ENCODE measurements around the gene IGF2BP3.

Gene IGF2BP3

GRCh38 chr7:23472046-23472445 lies 1.8 kb upstream of the IGF2BP3 start:
- DNase-seq, result peak in 1 of 2 experiments; percentile 12

GRCh38 chr7:23471106-23471859 lies 992 bp upstream of the IGF2BP3 start:
- peak; percentile 89 to 95 for DNase-seq

GRCh38 chr7:23469961-23470250 lies 385 bp downstream of the IGF2BP3 start:
- no peak for DNase-seq

GRCh38 chr7:23469150-23469960 lies 936 bp downstream of the IGF2BP3 start:
- peak in 1 of 2 experiments; percentile 24 for DNase-seq

GRCh38 chr7:23468526-23469149 lies 1.7 kb downstream of the IGF2BP3 start:
- no peak for DNase-seq

GRCh38 chr7:23467806-23468525 lies 2.3 kb downstream of the IGF2BP3 start:
- peak in 1 of 2 experiments; percentile 26 for DNase-seq

GRCh38 chr7:23467291-23467805 lies 2.9 kb downstream of the IGF2BP3 start:
- DNase-seq, result no peak

- DNase-seq, result peak in 1 of 2 experiments; percentile 33
Observed at GRCh38 chr7:23462846-23463245, 7.4 kb downstream of the IGF2BP3 start.

- DNase-seq, result no peak
Observed at GRCh38 chr7:23458044-23458443, 12.2 kb downstream of the IGF2BP3 start.

GRCh38 chr7:23456093-23456492 lies 14.2 kb downstream of the IGF2BP3 start:
- no peak for DNase-seq

- no peak for DNase-seq
Observed at GRCh38 chr7:23454881-23455526, 15.3 kb downstream of the IGF2BP3 start.

- no peak for DNase-seq
Observed at GRCh38 chr7:23450518-23450917, 19.8 kb downstream of the IGF2BP3 start.

GRCh38 chr7:23449941-23450340 lies 20.4 kb downstream of the IGF2BP3 start:
- DNase-seq, result no peak

GRCh38 chr7:23445326-23445725 lies 25.0 kb downstream of the IGF2BP3 start:
- no peak for DNase-seq

GRCh38 chr7:23443974-23444373 lies 26.3 kb downstream of the IGF2BP3 start:
- no peak for DNase-seq

- no peak for DNase-seq
Observed at GRCh38 chr7:23438171-23438570, 32.1 kb downstream of the IGF2BP3 start.

- no peak for DNase-seq
Observed at GRCh38 chr7:23434147-23434917, 36.0 kb downstream of the IGF2BP3 start.

GRCh38 chr7:23431702-23432199 lies 38.5 kb downstream of the IGF2BP3 start:
- DNase-seq, result no peak

- DNase-seq, result no peak
Observed at GRCh38 chr7:23430893-23431259, 39.4 kb downstream of the IGF2BP3 start.

GRCh38 chr7:23426876-23427275 lies 43.4 kb downstream of the IGF2BP3 start:
- DNase-seq, result no peak

GRCh38 chr7:23422909-23423308 lies 47.4 kb downstream of the IGF2BP3 start:
- DNase-seq, result no peak

All from NCI-H446 (cell line).